ENCODE data around the gene ZFR.

DNA sequence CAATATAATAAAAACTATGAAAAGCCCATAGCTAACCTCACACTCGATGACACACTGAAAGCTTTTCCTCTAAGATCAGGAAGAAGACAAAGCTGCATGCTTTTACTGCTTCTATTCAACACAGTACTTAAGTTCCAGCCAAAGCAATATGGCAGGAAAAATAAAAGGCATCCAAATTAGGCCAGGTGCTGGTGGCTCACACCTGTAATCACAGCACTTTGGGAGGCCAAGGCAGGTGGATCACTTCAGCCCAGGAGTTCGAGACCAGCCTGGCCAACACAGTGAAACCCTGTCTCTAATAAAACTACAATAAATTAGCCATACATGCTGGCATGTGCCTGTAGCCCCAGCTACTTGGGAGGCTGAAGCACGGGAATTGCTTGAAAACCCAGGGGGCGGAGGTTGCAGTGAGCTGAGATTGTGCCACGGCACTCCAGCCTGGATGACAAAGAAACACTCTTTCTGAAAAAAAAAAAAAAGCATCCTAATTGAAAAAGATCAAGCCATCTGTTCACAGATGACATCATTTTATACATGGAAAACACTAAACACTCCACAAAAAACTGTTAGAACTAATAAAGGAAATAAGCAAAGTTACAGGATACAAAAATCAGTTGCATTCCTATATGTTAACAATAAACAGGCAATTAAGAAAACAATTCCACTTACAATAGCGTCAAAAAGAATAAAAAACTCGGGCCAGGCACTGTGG, 17.9 kb downstream of the ZFR start:
- TF ChIP-seq EZH2phosphoT487 (IDR thresholded peaks at IDR 0.05; ENCODE audit: insufficient read depth, low read depth) (no peak), EZH2 (IDR thresholded peaks at IDR 0.05; ENCODE audit: insufficient read depth, poor library complexity, severe bottlenecking) (no peak)
